ENCODE results near the gene CDK9.
"Not testable (repeated sequence)": the region's sequence is repeated elsewhere in the genome, so short reads cannot be mapped to it uniquely, and the experiment has no call there.

CDK9 gene

DNA sequence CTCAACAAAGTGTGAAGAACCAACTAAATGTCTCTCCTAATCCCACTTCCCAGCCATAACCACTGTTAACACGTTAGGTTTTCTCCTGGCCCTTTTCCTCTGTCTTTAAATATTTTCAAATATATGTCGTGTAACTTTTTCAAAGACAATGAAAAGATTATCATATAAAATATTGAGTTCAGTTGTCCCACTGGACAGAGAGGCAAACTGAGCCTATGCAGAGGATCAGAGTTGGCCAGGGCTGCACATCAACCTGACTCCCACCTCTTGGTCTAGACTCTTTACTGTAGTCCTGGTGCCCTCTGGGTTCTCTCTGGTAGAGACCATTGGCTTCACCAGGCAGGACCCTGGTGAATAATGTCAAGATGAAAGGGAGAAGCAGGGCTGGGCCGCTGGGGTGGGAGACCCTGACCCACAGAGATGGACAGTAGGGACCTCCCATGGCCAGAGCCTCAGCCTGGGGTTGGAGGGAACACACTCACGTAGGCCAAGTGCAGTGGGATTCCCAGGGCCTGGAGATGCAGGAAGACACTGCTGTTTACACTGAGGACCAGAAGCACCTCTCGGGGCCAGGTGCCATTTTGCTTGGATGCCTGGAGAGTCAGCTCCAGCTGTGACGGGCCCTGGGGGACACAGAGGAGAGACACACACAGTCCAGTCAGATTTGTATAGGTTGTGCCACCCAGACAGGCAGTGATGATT lies 43.5 kb downstream of the CDK9 start:
- no peak for DNase-seq

GRCh38 chr9:127832248-127832647 lies 46.4 kb downstream of the CDK9 start:
- no peak for DNase-seq

GRCh38 chr9:127833555-127833954 lies 47.7 kb downstream of the CDK9 start:
- DNase-seq, result no peak

DNA sequence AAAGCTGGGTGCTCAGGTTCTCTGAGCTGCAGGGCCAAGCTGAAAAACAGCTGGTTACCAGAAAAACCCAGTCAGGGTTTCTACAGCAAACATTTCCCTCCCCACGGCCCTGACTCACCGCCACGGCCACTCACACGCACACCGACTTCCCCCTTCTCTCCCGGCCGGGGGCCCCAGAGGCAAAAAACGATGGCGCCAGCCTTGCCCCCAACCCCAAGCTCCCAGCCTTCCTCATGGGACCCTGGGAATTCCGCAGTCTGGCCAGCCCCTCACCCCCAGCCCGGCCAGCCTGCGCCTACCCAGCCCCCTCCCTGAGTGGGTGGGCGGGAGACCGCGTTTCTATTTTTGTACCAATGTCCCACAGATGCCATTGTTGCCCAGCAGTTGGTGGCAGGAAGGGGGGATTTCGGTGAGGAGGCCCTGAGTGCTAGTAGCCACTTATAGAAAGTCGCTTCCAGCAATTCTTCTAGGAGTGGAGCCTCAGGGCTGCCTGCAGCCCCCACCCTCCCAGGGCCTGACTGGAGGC lies 50.2 kb downstream of the CDK9 start:
- DNase-seq, result no peak

GRCh38 chr9:127836561-127836960 lies 50.7 kb downstream of the CDK9 start:
- DNase-seq, result not testable (repeated sequence)

GRCh38 chr9:127837346-127837745 lies 51.5 kb downstream of the CDK9 start:
- no peak for DNase-seq

- DNase-seq, result no peak
These were observed 52.7 kb downstream of the CDK9 start for GRCh38 chr9:127838375-127839078.

Measured in NCI-H1048 (cell line).